Measurements from ENCODE around the gene PGBD5.

DNA sequence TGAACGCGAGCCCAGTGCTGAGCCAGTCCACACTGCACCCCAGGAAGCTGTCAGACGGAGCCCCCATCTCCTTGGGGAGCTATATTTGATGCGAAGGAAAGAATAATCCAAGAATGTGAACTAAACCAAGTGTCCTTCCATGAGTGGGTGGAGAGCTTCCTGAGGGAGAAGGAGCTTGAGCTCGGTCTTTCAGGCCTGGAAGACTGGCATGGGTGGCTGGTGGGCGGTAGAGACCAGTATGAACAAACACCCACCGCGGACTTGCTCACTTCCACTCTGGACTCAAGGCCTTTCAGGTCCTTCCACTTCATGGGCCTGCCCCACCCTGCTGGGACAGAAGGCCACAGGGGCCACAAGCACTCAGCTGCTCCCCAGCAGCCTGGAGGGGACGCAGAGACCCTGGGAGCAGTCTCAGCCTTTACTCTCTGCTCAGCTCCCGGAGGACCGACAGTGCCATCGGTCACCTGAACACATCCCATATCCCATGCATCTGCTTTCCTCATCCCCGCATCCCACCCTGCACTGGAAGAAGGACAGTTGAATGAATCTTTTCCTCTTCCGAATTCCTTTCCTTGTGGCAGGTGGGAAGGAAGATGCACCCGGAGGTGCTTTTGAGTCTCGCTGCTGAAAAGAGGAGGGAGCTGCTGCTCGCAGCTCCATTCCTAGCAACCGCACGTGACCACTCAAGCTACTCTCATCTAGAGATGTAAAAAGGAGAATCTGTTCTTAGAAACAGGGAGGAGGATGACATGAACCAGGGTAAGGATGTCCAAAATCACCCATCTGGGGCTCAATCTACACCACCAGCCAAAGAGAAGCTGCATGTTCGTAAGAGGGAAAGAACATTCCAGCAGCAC lies 92.3 kb downstream of the PGBD5 start:
- TF ChIP-seq, protein P1, sequence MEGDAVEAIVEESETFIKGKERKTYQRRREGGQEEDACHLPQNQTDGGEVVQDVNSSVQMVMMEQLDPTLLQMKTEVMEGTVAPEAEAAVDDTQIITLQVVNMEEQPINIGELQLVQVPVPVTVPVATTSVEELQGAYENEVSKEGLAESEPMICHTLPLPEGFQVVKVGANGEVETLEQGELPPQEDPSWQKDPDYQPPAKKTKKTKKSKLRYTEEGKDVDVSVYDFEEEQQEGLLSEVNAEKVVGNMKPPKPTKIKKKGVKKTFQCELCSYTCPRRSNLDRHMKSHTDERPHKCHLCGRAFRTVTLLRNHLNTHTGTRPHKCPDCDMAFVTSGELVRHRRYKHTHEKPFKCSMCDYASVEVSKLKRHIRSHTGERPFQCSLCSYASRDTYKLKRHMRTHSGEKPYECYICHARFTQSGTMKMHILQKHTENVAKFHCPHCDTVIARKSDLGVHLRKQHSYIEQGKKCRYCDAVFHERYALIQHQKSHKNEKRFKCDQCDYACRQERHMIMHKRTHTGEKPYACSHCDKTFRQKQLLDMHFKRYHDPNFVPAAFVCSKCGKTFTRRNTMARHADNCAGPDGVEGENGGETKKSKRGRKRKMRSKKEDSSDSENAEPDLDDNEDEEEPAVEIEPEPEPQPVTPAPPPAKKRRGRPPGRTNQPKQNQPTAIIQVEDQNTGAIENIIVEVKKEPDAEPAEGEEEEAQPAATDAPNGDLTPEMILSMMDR (IDR thresholded peaks at IDR 0.05): no peak
- TF ChIP-seq, protein P2, sequence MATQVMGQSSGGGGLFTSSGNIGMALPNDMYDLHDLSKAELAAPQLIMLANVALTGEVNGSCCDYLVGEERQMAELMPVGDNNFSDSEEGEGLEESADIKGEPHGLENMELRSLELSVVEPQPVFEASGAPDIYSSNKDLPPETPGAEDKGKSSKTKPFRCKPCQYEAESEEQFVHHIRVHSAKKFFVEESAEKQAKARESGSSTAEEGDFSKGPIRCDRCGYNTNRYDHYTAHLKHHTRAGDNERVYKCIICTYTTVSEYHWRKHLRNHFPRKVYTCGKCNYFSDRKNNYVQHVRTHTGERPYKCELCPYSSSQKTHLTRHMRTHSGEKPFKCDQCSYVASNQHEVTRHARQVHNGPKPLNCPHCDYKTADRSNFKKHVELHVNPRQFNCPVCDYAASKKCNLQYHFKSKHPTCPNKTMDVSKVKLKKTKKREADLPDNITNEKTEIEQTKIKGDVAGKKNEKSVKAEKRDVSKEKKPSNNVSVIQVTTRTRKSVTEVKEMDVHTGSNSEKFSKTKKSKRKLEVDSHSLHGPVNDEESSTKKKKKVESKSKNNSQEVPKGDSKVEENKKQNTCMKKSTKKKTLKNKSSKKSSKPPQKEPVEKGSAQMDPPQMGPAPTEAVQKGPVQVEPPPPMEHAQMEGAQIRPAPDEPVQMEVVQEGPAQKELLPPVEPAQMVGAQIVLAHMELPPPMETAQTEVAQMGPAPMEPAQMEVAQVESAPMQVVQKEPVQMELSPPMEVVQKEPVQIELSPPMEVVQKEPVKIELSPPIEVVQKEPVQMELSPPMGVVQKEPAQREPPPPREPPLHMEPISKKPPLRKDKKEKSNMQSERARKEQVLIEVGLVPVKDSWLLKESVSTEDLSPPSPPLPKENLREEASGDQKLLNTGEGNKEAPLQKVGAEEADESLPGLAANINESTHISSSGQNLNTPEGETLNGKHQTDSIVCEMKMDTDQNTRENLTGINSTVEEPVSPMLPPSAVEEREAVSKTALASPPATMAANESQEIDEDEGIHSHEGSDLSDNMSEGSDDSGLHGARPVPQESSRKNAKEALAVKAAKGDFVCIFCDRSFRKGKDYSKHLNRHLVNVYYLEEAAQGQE (IDR thresholded peaks at IDR 0.05; ENCODE audit: low read depth, low read length): no peak
- no peak for TF ChIP-seq POLR2AphosphoS5 (IDR thresholded peaks at IDR 0.05; ENCODE audit: low read depth, low read length)
- TF ChIP-seq NFIC (IDR thresholded peaks at IDR 0.05; ENCODE audit: borderline replicate concordance): no peak
- no peak for TF ChIP-seq FOSL2 (IDR thresholded peaks at IDR 0.05; ENCODE audit: borderline replicate concordance, low read depth)

Data from SK-N-SH (cell line).